GM12864 (cell line): ENCODE data around the gene PER1.

Source experiments
- DNase-seq: peaks from one replicate; pipeline ENCODE4 v3.0.0-alpha.2; 2011; ENCODE audit warnings: low read depth
- H3K4me3 ChIP-seq: 2 replicates; pipeline ENCODE4 v1.5.1; 2011; ENCODE audit warnings: mild to moderate bottlenecking, low read depth, low read length, control low read depth
- TF ChIP-seq, protein P1 (sequence below): IDR thresholded peaks from 2 replicates; pipeline ENCODE4 v1.5.1; 2011; ENCODE audit warnings: low read depth, mild to moderate bottlenecking, moderate library complexity, low read length, control low read depth, inconsistent platforms; ENCODE audit errors: missing control alignments

PER1 gene

DNA sequence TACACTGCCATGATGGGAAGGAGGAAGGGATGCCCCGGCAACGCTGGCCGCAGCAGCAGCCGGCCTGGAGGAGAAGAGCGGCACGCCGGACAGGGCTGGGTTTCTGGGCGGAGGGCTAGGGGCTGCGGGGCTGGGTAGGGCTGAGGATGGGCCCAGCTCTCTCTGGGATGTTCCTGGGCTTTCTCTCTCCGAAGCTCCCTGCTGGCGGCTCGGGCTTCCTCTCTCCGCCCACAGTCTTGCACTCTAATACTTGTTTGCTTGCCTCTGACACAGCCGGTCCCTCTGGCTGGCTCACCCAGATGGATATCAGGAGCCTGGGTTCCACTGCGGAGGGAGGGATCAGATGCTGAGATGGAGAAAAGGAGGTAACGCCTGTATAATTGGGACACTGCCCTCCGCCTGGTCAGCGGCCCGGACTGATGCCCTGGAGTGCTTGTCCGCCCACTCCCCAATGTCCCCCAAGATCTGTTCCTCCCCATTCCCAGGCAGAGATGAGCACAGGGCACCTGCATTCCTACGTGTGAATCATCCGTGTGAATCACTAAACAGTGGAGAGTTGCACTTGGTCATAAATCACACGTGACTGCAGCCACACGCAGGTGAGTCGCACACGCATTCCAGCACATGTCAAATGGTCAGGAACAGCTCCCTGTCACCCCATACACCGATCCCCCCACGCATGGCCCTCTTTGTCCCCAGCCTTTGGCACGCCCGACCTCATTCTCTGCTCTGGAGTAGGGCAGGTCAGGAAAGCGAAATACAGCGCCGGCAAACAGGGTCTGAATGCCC, 34.0 kb downstream of the PER1 start, which contains the start of gene ALOXE3:
Gene ALOXE3 (minus strand): TSS at position 535 of the 789 bp plus-strand sequence. CDS start 524 bp downstream, at position 11.
- TF ChIP-seq, protein P1, sequence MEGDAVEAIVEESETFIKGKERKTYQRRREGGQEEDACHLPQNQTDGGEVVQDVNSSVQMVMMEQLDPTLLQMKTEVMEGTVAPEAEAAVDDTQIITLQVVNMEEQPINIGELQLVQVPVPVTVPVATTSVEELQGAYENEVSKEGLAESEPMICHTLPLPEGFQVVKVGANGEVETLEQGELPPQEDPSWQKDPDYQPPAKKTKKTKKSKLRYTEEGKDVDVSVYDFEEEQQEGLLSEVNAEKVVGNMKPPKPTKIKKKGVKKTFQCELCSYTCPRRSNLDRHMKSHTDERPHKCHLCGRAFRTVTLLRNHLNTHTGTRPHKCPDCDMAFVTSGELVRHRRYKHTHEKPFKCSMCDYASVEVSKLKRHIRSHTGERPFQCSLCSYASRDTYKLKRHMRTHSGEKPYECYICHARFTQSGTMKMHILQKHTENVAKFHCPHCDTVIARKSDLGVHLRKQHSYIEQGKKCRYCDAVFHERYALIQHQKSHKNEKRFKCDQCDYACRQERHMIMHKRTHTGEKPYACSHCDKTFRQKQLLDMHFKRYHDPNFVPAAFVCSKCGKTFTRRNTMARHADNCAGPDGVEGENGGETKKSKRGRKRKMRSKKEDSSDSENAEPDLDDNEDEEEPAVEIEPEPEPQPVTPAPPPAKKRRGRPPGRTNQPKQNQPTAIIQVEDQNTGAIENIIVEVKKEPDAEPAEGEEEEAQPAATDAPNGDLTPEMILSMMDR = no peak
- no peak for DNase-seq
- peak within 1 kb of the TSS; percentile 58 for H3K4me3 ChIP-seq

DNA sequence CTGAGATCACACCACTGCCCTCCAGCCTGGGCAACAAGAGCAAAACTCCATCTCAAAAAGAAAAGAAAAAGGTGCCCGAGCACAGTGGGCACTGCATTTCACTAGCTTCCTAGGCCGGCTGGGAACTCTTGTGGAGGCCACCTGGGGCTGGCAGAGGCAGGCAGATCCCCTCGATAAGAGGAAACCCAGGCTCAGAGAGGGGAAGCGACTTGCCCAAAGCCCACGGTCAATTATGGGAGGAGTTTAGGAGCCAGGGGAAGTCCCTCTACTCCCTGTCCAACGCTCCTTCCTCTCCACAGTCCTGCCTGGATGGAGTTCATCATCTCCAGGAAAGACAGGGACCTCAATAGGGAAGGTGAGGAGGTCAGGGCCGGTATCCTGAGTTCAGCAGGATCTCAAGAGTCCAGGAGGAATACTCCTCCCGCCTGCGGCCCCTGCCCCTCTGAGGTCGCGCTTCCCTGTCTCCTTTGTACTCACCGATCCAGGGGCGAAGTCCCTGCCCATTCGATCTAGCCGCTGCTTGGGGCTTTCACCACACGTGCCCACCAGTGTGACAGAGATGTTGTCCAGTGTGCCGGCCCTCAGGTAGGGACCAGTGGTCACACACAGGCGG, 34.7 kb downstream of the PER1 start:
- peak overlapping the region; percentile 58; the same call in 1 of the 2 replicates for H3K4me3 ChIP-seq
- TF ChIP-seq, protein P1 = no peak
- no peak for DNase-seq

DNA sequence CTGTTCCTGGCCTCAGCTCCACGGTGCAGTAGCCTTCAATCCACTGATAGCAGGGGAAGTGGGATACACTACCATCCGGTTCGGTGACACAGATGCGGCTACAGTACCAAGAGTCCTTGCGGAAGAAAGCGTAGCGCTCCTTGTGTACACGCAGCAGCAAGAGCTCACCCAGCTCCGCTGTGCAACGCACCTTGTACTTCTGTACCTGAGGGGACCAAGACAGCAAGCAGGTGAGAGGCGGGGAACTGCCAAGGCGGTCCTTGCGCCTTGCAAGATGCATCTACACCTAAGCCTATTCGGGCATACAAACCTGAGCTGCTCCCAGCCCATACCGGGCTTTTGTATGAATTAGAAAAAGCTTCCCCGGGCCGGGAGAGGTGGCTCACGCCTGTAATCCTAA, 35.4 kb downstream of the PER1 start:
- no peak overlapping the region for H3K4me3 ChIP-seq
- no peak for DNase-seq
- TF ChIP-seq, protein P1 = no peak

DNA sequence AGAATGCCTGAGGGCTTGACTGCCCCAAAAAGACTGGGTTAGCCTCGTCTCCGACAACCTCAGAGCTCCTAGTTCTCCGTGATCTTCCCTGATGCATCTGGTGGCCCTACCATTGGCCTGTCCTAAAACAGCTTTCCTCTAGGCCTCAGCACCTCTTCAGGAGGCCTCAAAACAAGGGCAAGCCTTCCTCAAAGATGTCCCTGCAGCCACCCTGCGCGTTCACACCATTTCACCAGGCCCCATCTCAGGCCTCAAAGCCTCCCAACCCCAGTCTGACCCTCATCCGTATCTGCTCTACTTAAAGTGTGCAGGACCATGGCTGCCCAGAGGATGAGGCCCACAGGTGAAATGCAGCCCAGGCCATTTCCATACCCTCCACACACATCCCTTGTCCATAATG, 41.3 kb downstream of the PER1 start:
- DNase-seq = no peak
- H3K4me3 ChIP-seq = no peak overlapping the region
- TF ChIP-seq, protein P1 = no peak

DNA sequence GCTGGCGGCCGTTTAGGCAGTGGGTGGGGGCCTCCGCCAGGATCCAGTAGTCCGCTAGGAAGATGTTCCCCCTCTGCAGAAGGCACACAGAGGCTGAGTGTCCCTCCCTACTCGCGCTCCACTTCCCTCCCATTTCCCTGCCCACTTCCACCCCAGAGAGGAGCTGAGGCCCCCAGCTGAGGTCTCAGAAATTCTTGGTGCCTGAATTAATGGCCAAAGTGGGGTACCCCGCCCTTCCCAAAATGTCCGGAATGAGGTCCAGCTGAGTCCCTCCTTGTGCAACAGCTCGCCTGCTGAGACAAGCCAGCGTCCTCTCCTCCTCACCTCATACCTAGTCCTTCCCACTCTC, 41.8 kb downstream of the PER1 start:
- TF ChIP-seq, protein P1 = no peak
- DNase-seq = no peak
- H3K4me3 ChIP-seq = no peak overlapping the region

DNA sequence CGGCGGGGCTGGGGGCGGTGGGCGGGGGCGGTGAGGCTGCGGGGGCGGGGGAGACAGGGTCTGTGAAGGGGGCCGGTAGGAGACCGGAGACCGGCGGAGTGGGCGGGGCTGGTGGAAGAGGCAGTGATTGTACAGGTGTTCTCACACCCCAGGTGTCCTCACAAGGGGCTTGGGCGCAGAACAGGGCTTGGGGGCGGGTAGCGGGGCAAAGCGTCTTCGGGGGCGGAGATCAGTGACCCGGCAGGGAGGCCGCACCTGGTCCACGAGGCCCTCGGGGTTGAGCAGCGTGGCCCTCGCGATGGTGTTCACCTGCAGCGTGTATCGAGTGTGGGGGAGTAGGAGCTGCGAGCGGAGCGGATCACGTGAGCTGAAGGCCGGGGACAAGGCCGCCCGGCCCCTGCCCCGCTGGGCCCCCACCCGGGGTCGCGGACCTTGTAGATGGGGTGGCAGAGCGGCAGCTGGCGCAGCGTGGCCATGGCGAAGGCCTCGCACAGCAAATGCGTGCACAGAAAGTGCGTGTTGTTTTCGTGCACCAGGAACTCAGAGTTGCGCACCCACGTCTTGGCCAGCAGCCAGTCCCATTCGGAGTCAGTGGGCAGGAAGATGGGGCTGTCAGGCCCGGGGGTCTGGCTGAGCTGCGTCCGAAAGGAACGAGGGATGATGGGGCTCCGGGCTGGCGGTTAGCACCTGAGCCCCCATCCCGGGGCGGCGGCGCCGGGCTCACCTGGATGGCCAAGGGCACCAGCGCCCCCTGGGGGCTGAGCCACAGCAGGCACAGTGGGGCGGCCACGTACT, 42.3 kb downstream of the PER1 start:
- DNase-seq = no peak
- no peak overlapping the region; the same call in 1 of the 2 replicates for H3K4me3 ChIP-seq
- TF ChIP-seq, protein P1 = peak; percentile 93
